Activated CD4-positive, alpha-beta T cell treated with anti-CD3 and anti-CD28 coated beads, Interleukin-2, amount 50 U/mL, for 24 hours (primary cell): ENCODE measurements around the gene SELENBP1.

Experiments
- DNase-seq, 2 donors: peaks; one replicate each; pipeline ENCODE4 v3.0.0-alpha.2; 2020; ENCODE audit warnings: low read depth in 1 of 2, low spot score in 1 of 2

Gene SELENBP1

GRCh38 chr1:151346082-151346768 is 26.3 kb downstream of the SELENBP1 start:
- DNase-seq: no peak

- DNase-seq: no peak
These were observed 28.2 kb downstream of the SELENBP1 start for GRCh38 chr1:151344291-151344690.

GRCh38 chr1:151343587-151343986 is 28.9 kb downstream of the SELENBP1 start:
- no peak for DNase-seq

GRCh38 chr1:151342569-151342968 is 29.9 kb downstream of the SELENBP1 start:
- DNase-seq: no peak

- no peak for DNase-seq
These were observed 30.5 kb downstream of the SELENBP1 start for GRCh38 chr1:151342021-151342420.

- peak in 1 of 2 donors; percentile 56 for DNase-seq
These were observed 31.4 kb downstream of the SELENBP1 start for GRCh38 chr1:151340870-151341754.

- DNase-seq: no peak
These were observed 35.9 kb downstream of the SELENBP1 start for GRCh38 chr1:151336556-151336955.

- no peak for DNase-seq
These were observed 37.7 kb downstream of the SELENBP1 start for GRCh38 chr1:151334822-151335221.

- DNase-seq: no peak
These were observed 44.4 kb downstream of the SELENBP1 start for GRCh38 chr1:151327903-151328674.

GRCh38 chr1:151327223-151327902 is 45.1 kb downstream of the SELENBP1 start, which contains the start of gene PI4KB:
TSS of gene PI4KB (minus strand) at chr1:151327416. CDS start at chr1:151316481, 10,935 bp downstream.
- DNase-seq: peak; percentile 57 to 92

- DNase-seq: peak in 1 of 2 donors; percentile 54
These were observed 45.8 kb downstream of the SELENBP1 start for GRCh38 chr1:151326619-151327222.

- DNase-seq: no peak
These were observed 46.7 kb downstream of the SELENBP1 start for GRCh38 chr1:151325646-151326429.

- DNase-seq: no peak
These were observed 47.3 kb downstream of the SELENBP1 start for GRCh38 chr1:151325231-151325630.

GRCh38 chr1:151324390-151324930 is 48.0 kb downstream of the SELENBP1 start:
- no peak for DNase-seq

- DNase-seq: no peak
These were observed 53.5 kb downstream of the SELENBP1 start for GRCh38 chr1:151318975-151319374.

GRCh38 chr1:151315565-151316235 is 56.8 kb downstream of the SELENBP1 start:
- no peak for DNase-seq
